Loucy (cell line): ENCODE data around the gene NAALADL2.

Source experiments
- H2AFZ ChIP-seq: fragments of 200-600 bp; sonication (generic); 2 replicates; pipeline ENCODE4 v1.6.0; 2016; ENCODE audit warnings: antibody characterized with exemption, mild to moderate bottlenecking, low read length, moderate library complexity
- H3F3A ChIP-seq: fragments of 200-600 bp; 2 replicates; pipeline ENCODE4 v1.6.0; 2016; ENCODE audit warnings: antibody characterized with exemption, low read depth, mild to moderate bottlenecking
- H3K27me3 ChIP-seq: fragments of 200-600 bp; sonication (generic); 2 replicates; pipeline ENCODE4 v1.6.1; 2014; ENCODE audit warnings: low read length, mild to moderate bottlenecking; ENCODE audit not compliant: insufficient read depth, poor library complexity, severe bottlenecking
- H3K36me3 ChIP-seq: fragments of 200-600 bp; sonication (generic); 2 replicates; pipeline ENCODE4 v1.6.1; 2016; ENCODE audit warnings: low read length; ENCODE audit not compliant: insufficient read depth
- H3K4me1 ChIP-seq: fragments of 200-600 bp; sonication (generic); 2 replicates; pipeline ENCODE4 v1.5.1; 2014; ENCODE audit warnings: low read length, mild to moderate bottlenecking; ENCODE audit not compliant: insufficient read depth, poor library complexity, severe bottlenecking
- H3K4me2 ChIP-seq: fragments of 200-600 bp; sonication (generic); 2 replicates; pipeline ENCODE4 v1.6.0; 2014; ENCODE audit warnings: antibody characterized with exemption, low read length, low read depth, mild to moderate bottlenecking; ENCODE audit not compliant: poor library complexity, severe bottlenecking
- H3K4me3 ChIP-seq: fragments of 200-600 bp; sonication (generic); 2 replicates; pipeline ENCODE4 v1.5.1; 2014; ENCODE audit warnings: low read length, mild to moderate bottlenecking, mixed read lengths; ENCODE audit not compliant: poor library complexity, severe bottlenecking
- H3K79me2 ChIP-seq: fragments of 200-600 bp; sonication (generic); 2 replicates; pipeline ENCODE4 v1.6.1; 2014; ENCODE audit warnings: low read length; ENCODE audit not compliant: insufficient read depth
- H3K9ac ChIP-seq: fragments of 200-600 bp; sonication (generic); 2 replicates; pipeline ENCODE4 v1.6.0; 2014; ENCODE audit warnings: mild to moderate bottlenecking, low read depth, low read length, moderate library complexity; ENCODE audit not compliant: poor library complexity, severe bottlenecking
- H3K9me2 ChIP-seq: fragments of 200-600 bp; sonication (generic); replicated peaks from 2 replicates; pipeline ENCODE4 v1.6.1; 2016; ENCODE audit warnings: low read depth, low read length, mixed read lengths
- H3K9me3 ChIP-seq: fragments of 200-600 bp; sonication (generic); 2 replicates; pipeline ENCODE4 v1.6.1; 2014; ENCODE audit warnings: mild to moderate bottlenecking, antibody characterized with exemption, low read length, low read depth; ENCODE audit not compliant: insufficient read depth
- H4K20me1 ChIP-seq: fragments of 200-600 bp; sonication (generic); 2 replicates; pipeline ENCODE4 v1.6.0; 2014; ENCODE audit warnings: antibody characterized with exemption, low read length, mild to moderate bottlenecking; ENCODE audit not compliant: insufficient read depth, poor library complexity, severe bottlenecking
- CTCF ChIP-seq: fragments of 200-600 bp; sonication (generic); conservative IDR thresholded peaks from 2 replicates; pipeline ENCODE4 v1.5.1; 2014; ENCODE audit warnings: mild to moderate bottlenecking, antibody characterized with exemption, low read length
- EZH2phosphoT487 ChIP-seq: fragments of 200-600 bp; IDR thresholded peaks from 2 replicates; pipeline ENCODE4 v1.6.1; 2018; ENCODE audit warnings: antibody characterized with exemption, mild to moderate bottlenecking, moderate library complexity, borderline replicate concordance

Gene NAALADL2

DNA sequence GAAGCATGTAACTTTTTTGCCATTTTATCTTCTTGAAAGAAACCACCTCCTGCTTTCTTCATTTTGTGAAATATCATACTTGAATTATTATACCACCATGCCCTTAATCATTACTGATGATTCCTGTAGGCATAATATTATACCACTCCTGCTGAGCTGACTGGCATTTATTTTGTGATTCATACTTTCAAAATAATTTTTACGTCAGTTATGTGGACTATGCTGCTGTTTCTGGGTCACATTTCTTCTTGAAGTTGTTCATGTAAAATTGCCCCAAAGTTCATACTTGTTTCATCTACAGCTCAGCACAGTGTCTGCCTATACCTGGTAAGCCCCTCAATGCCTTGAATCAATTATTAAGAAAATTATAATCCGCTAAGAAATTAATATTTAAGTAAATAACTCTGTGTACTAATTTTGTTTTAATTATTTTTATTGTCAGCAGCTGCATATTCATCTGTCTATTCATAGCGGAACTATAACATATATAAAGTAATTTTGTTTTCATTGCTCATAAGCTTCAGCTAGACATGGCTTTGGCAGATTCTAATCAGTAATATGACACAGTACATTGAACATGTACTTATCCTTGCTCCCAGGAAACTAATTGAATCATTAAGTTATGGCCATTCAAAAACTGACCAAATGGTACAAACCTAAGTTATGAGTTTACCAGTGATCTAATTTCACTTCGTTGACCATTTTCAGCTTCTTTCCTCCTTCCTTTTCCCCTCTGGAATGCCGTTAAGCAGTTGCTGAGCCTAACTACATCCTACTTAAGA is 160.0 kb downstream of the NAALADL2 start:
- no peaks in the 10 kb centered on the region for H3K79me2 ChIP-seq
- H3K9me3 ChIP-seq = no peaks in the 10 kb centered on the region
- H3K4me3 ChIP-seq = no peak overlapping the region
- no peak overlapping the region; the same call in 1 of the 2 replicates for H2AFZ ChIP-seq
- TF ChIP-seq CTCF (no peak), EZH2phosphoT487 (no peak)
- H3K4me1 ChIP-seq = no peaks in the 10 kb centered on the region
- no peaks in the 10 kb centered on the region for H3F3A ChIP-seq
- no peaks in the 10 kb centered on the region for H4K20me1 ChIP-seq
- H3K9me2 ChIP-seq = no peaks in the 10 kb centered on the region
- no peaks in the 10 kb centered on the region for H3K27me3 ChIP-seq
- H3K36me3 ChIP-seq = no peaks in the 10 kb centered on the region
- H3K4me2 ChIP-seq = no peak overlapping the region
- no peak overlapping the region for H3K9ac ChIP-seq

- Histone ChIP-seq H3K9ac (no peak overlapping the region), H3K36me3 (no peaks in the 10 kb centered on the region), H3K9me3 (no peaks in the 10 kb centered on the region), H3K4me3 (no peak overlapping the region), H3K27me3 (no peaks in the 10 kb centered on the region), H3F3A (no peaks in the 10 kb centered on the region), H3K4me2 (no peak overlapping the region), H3K79me2 (no peaks in the 10 kb centered on the region), H3K4me1 (no peaks in the 10 kb centered on the region), H2AFZ (no peak overlapping the region), H4K20me1 (no peaks in the 10 kb centered on the region), H3K9me2 (no peaks in the 10 kb centered on the region)
- no peak for TF ChIP-seq EZH2phosphoT487
- no peak for TF ChIP-seq CTCF
Observed at GRCh38 chr3:175020101-175020500, 161.0 kb downstream of the NAALADL2 start.

- Histone ChIP-seq H3F3A (no peaks in the 10 kb centered on the region), H3K4me3 (no peak overlapping the region), H2AFZ (no peak overlapping the region), H3K36me3 (no peaks in the 10 kb centered on the region), H3K27me3 (no peaks in the 10 kb centered on the region), H3K9ac (no peak overlapping the region), H3K4me2 (no peak overlapping the region), H3K79me2 (no peaks in the 10 kb centered on the region), H3K9me3 (peaks cover 2% of the 10 kb centered on the region; the same call in 1 of the 2 replicates), H3K4me1 (no peaks in the 10 kb centered on the region), H4K20me1 (no peaks in the 10 kb centered on the region), H3K9me2 (no peaks in the 10 kb centered on the region)
- TF ChIP-seq CTCF = no peak
- TF ChIP-seq EZH2phosphoT487 = no peak
Observed at GRCh38 chr3:175029828-175030227, 170.7 kb downstream of the NAALADL2 start.
